Embryonic facial prominence (tissue), 1 donor: ENCODE data around the gene ARMC2.

Source experiments
- DNase-seq: peaks from one replicate; pipeline ENCODE4 v3.0.0-alpha.2; 2016; ENCODE audit errors: extremely low spot score

ARMC2 gene

GRCh38 chr6:109015176-109015575 lies 167.0 kb downstream of the ARMC2 start:
- no peak for DNase-seq

DNA sequence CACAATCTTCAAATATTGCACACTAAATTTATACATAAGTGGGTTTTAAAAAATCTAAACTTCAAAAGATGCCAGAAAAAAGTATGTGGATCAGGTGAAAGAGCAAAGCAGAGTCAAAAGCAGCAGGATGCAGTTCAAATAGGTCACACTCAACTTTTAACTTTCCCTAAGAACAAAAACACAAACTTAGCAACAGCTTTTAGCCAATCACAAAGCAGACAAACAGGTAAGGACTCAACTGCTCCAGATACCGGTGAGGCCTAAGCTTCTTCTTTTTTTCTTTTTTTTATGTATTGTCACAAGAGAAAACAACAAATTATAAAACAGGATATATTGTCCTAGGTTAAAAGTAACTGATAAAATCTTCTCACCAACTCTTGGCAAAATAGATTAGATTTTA lies 171.7 kb downstream of the ARMC2 start:
- DNase-seq: no peak

DNA sequence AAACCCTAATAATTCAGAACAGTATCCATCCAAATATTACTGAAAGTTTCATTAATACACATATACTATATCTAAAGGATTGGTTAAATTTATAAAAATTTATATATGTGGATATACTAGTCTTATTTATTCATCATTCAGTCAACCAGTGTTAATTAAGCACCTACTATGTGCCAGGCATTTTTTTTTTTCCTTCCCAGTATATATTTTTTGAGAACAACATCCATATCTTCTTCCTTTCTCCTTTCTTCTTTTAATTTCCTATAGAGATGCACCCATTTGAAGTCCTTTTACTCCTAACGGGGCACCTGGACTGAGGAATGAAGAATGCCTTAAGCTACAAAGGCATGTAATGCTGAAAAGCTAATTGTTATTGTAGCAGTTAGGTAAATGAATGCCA lies 173.6 kb downstream of the ARMC2 start:
- DNase-seq: no peak

- DNase-seq: no peak
Measured at GRCh38 chr6:109023356-109023925, 175.2 kb downstream of the ARMC2 start.
